Mucosa of rectum (tissue), 2 donors: ENCODE data around the gene DPF3.

Experiments
- H3K27ac ChIP-seq, 2 donors: one replicate each; pipeline ENCODE4 v1.7.0; 2013; ENCODE audit warnings: inconsistent platforms in 2 of 2, low read depth in 2 of 2, low read length in 2 of 2
- H3K27me3 ChIP-seq, 2 donors: one replicate each; pipeline ENCODE4 v1.7.0; 2013; ENCODE audit warnings: low read length in 2 of 2; ENCODE audit not compliant: control insufficient read depth in 2 of 2, insufficient read depth in 2 of 2
- H3K36me3 ChIP-seq, 2 donors: one replicate each; pipeline ENCODE4 v1.7.0; 2013; ENCODE audit warnings: low read length in 2 of 2; ENCODE audit not compliant: control insufficient read depth in 2 of 2, insufficient read depth in 2 of 2
- H3K4me1 ChIP-seq, 2 donors: one replicate each; pipeline ENCODE4 v1.7.0; 2013; ENCODE audit warnings: low read length in 2 of 2, mild to moderate bottlenecking in 1 of 2; ENCODE audit not compliant: control insufficient read depth in 2 of 2, insufficient read depth in 2 of 2
- H3K4me3 ChIP-seq, 2 donors: one replicate each; pipeline ENCODE4 v1.7.0; 2013; ENCODE audit warnings: low read length in 2 of 2
- H3K9ac ChIP-seq, 2 donors: one replicate each; pipeline ENCODE4 v1.7.0; 2013; ENCODE audit warnings: low read length in 2 of 2, low read depth in 1 of 2, mild to moderate bottlenecking in 1 of 2
- H3K9me3 ChIP-seq, 2 donors: one replicate each; pipeline ENCODE4 v1.7.0; 2013; ENCODE audit warnings: low read length in 2 of 2; ENCODE audit not compliant: control insufficient read depth in 2 of 2
- donor health status: healthy.
- donor health status: Normal muscosa, but diverticular disease.

Gene DPF3

DNA sequence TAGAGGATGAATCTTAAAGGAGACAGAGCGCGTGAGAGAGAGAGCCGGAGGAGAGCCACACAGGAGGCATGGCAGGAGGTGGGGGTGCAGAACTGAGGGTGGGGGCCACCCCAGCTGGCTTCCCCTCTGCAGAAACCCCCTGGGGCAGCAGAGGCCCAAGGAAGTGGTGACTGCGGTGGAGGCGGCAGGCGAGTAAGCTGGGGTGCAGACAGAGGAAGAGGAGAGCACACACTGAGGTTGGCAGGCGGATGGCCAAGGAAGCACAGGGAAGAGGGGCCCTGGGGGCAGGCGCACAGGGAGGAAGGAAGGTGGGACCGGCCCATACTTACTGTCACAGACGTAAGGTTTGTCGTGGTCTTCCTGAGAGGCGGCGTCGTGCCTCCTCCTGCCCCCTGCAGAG lies 179.8 kb downstream of the DPF3 start:
- Histone ChIP-seq H3K9ac (no peak overlapping the region), H3K36me3 (peaks cover 0 to 3% of the 10 kb centered on the region in 2 donors), H3K27ac (no peak overlapping the region), H3K4me3 (no peak overlapping the region), H3K4me1 (no peaks in the 10 kb centered on the region), H3K27me3 (no peaks in the 10 kb centered on the region), H3K9me3 (no peaks in the 10 kb centered on the region)

DNA sequence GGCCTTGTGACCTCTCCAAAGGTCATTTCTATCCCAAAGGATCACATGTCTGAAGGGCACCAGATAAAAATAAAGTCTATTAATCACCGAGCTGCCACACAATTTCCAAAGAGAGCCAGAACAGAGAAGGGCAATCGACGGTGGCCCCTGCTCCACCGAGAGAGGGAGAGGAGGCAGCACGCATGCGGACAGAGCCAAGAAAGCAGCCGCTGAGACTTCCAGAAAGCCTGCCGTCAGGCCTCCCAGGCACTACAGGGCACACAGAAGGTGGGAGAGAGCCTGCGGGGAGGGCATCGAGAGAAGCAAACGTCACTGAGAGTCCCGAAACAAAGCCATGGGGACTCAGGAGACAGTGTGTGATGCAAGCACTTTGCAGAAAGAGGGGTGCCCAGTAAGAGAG lies 182.0 kb downstream of the DPF3 start:
- Histone ChIP-seq H3K4me1 (no peaks in the 10 kb centered on the region), H3K36me3 (peaks cover 0 to 3% of the 10 kb centered on the region in 2 donors), H3K27me3 (no peaks in the 10 kb centered on the region), H3K9me3 (no peaks in the 10 kb centered on the region), H3K4me3 (no peak overlapping the region), H3K27ac (no peak overlapping the region), H3K9ac (no peak overlapping the region)

DNA sequence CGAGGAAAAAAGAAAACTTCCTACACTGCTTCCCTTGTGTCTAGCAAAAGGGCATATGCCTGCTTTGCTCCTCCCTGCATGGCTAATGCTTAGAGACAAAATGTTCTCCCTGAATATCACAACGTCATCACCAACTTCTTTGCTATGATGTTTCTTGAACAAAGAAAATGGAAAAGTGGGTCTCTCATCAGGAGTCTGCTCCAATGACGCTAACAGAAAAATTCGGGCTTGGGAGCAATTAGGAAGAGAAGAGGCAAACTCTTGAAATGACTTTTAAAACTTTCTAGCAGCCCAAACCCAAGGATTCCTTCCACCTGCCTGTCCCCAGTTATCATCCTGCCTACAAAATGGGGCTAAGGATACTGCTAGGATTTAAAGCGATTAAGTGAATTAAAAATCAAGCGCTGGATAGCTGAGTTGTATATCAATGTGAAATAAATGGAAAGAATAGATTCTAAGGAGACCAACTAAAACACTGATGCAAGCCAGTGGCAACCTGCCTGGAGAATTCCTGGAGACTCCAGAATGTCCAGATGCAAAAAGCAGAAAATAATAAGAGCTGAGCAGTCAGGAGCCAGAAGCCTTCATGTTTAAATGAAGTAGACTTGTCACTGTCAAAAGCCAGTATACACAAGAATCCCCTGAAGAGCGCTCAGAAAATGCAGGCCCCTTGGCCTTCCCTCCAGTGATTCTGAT lies 183.8 kb downstream of the DPF3 start:
- no peaks in the 10 kb centered on the region for H3K4me1 ChIP-seq
- H3K27ac ChIP-seq, result no peak overlapping the region
- H3K9ac ChIP-seq, result no peak overlapping the region
- no peaks in the 10 kb centered on the region for H3K27me3 ChIP-seq
- peaks cover 0 to 3% of the 10 kb centered on the region in 2 donors for H3K36me3 ChIP-seq
- no peak overlapping the region for H3K4me3 ChIP-seq
- no peaks in the 10 kb centered on the region for H3K9me3 ChIP-seq

DNA sequence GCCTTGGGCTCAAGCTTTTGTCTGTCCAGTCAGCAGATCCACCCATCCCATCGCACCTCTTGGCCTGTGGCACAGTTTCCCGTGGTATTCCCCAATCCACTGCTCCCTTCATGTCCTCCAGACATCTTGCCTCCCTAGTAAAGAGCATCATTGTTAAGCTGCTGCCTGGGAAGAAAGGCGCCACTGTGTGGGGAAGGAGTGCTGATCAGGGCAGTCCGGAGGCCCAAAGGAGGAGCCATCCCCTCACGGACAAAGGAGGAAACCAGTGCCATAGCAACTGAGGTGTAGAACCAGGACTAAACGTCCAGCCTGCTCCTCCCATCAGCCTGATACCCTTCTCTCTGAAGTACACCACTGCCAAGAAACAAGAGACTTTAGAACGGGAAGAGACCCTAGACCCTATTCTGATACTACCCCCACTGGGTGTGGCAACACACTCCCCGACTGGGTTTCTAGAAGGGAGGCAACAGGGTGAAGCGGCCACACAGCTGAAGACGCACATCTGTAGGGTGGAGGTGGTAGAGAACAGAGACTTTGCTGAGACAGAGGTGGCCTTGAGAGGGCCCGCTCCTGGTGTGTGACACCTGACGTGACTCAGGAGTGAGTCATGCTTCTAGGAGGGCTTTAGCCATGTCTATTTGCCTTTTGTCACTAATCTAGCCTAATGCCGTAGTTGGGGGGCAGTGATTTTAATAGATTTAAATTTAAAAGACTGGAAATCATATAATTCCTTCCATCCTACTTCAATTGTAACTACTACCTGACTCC lies 185.0 kb downstream of the DPF3 start:
- H3K4me3 ChIP-seq, result no peak overlapping the region
- H3K27me3 ChIP-seq, result no peaks in the 10 kb centered on the region
- H3K36me3 ChIP-seq, result no peaks in the 10 kb centered on the region
- no peak overlapping the region for H3K27ac ChIP-seq
- no peaks in the 10 kb centered on the region for H3K9me3 ChIP-seq
- no peak overlapping the region for H3K9ac ChIP-seq
- no peaks in the 10 kb centered on the region for H3K4me1 ChIP-seq

DNA sequence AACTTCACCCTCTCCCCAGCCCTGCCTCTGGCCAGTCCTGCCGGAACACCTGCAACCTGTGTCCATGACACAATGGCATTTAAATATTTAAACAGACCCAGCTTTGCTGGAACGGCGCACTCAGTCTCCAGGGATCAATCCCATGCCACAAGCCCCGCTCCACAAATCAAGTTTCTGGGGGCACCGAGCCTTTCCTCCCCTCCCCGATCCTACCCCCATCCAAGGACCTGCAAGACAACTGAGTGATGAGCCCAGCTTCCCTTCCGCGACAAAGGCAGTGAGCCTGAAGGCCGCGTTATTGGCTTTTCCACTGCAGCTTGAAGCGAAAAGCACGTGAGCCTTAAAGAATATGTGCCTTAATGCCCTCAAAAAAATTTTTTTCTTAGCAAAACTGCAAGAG lies 185.7 kb downstream of the DPF3 start:
- no peaks in the 10 kb centered on the region for H3K4me1 ChIP-seq
- no peak overlapping the region for H3K9ac ChIP-seq
- no peak overlapping the region for H3K27ac ChIP-seq
- no peaks in the 10 kb centered on the region for H3K27me3 ChIP-seq
- no peaks in the 10 kb centered on the region for H3K9me3 ChIP-seq
- no peak overlapping the region for H3K4me3 ChIP-seq
- no peaks in the 10 kb centered on the region for H3K36me3 ChIP-seq

DNA sequence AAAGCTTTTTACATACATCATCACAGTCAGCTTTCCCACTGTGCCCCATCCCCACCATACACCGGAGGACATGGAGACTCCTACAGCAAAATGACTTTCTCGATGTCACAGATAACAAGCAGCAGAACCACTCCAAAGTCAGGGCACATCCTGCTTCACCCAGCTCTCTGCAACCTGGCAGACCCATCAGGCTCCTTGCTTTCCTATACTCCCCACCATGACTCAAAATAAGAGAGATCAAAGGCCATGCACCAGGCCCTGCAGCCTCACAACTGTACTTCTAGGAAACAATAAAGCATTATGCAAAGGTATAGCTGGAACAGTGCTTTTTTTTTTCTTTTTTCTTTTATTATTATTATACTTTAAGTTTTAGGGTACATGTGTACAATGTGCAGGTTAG lies 187.4 kb downstream of the DPF3 start:
- Histone ChIP-seq H3K36me3 (no peaks in the 10 kb centered on the region), H3K4me1 (no peaks in the 10 kb centered on the region), H3K27ac (no peak overlapping the region), H3K27me3 (no peaks in the 10 kb centered on the region), H3K4me3 (no peak overlapping the region), H3K9me3 (no peaks in the 10 kb centered on the region), H3K9ac (no peak overlapping the region)

DNA sequence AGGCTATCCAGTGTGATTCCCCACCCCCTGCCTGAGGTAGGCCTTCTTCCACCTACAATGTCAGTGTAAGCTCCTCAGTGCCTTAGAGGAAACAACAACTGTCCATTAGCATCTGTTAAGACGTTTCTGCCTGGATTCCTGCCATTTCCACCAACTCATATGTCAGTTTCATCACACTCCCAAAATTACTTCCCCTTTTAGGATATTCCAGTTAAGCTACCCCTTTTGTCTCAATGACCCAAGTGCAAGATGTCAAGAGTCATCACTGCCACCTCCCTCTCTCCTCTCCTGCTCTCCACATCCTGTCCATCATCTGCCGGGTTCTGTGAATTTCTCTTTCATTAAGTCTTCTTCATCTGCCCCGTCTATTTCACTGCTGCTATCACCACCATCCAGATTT lies 189.4 kb downstream of the DPF3 start:
- Histone ChIP-seq H3K9me3 (no peaks in the 10 kb centered on the region), H3K4me1 (no peaks in the 10 kb centered on the region), H3K9ac (no peak overlapping the region), H3K27ac (no peak overlapping the region), H3K4me3 (no peak overlapping the region), H3K27me3 (no peaks in the 10 kb centered on the region), H3K36me3 (no peaks in the 10 kb centered on the region)

DNA sequence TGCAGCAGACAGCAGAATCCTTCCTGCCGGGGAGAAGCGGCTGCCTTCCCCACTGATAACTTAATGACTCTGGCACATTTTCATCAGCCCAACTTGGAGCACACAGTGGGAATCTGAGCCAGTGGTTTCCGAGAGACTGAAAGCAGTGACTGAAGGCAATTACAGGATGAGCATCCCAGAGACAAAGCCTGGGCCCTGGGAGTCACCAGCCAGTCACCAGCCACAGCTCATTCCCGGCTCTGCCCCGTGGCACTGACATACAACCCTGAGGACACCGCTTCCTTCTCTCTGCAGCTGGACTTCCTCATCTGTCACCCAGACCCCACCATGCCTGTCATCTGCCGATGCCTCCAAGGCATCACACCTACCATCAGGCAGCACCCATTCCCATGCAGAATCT lies 192.3 kb downstream of the DPF3 start:
- Histone ChIP-seq H3K27ac (no peak overlapping the region), H3K36me3 (no peaks in the 10 kb centered on the region), H3K27me3 (no peaks in the 10 kb centered on the region), H3K9ac (no peak overlapping the region), H3K4me3 (no peak overlapping the region), H3K9me3 (no peaks in the 10 kb centered on the region), H3K4me1 (no peaks in the 10 kb centered on the region)

DNA sequence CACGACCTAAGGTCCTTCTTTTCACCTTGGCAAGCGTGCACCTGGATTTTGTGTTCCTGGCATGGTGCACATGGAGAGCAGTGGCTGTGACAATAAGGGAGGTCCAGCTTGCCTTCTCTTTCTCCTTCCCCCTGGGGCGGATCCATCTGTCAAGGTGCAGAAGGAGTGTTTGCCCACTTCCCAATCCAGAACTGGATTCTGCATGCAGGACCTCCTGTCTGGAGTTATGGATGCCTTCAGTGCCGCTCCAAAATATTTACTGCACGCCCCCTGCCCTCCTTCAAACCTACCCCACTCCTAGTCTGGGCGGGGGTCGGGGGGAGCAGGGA lies 192.7 kb downstream of the DPF3 start:
- H3K9ac ChIP-seq, result no peak overlapping the region
- no peak overlapping the region for H3K27ac ChIP-seq
- H3K4me1 ChIP-seq, result no peaks in the 10 kb centered on the region
- no peaks in the 10 kb centered on the region for H3K36me3 ChIP-seq
- no peak overlapping the region for H3K4me3 ChIP-seq
- H3K9me3 ChIP-seq, result no peaks in the 10 kb centered on the region
- no peaks in the 10 kb centered on the region for H3K27me3 ChIP-seq

DNA sequence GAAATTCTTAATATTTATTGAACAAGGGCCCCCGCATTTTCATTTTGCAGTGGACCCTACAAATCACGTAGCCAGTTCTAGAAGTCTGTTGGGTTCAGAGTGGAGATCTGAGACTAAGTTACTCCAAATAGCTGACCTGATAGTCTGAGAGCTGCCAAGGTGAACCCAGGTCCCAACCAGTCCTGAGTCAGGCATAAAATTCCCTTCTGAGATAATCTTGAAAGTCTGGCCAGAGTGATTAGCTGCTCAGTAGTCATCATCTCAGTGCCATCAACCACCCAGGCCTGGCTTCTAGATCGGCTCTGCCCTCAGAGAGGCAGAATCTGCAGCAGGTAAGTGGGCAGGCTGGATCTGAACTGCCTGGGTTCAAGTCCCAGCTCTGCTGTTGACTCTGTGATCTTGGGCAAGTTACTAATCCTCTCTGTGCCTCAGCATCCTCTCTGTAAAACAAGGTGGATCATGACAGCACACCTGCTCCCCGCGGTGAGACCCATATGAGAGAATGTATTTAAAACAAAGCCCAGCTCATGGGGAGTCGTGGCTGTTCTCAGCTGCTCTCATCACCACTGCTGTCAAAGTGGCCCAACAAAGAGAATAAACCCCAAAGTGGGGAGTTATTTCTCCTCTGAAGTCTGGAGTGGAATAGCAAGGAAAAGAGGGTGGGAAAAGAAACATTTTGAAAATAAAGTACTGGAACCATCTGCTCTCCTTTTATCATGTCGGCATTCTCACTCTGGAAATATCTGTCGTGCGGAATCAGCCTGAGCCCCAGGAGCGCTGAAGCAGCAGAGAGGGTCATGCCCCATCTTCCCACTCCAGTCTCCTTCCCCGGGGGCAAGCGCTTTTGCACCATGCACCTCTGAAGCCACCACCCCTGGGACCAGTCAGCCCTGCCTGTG lies 193.3 kb downstream of the DPF3 start:
- H3K4me3 ChIP-seq, result no peak overlapping the region
- H3K4me1 ChIP-seq, result no peaks in the 10 kb centered on the region
- no peak overlapping the region for H3K9ac ChIP-seq
- H3K27me3 ChIP-seq, result no peaks in the 10 kb centered on the region
- no peaks in the 10 kb centered on the region for H3K36me3 ChIP-seq
- no peaks in the 10 kb centered on the region for H3K9me3 ChIP-seq
- no peak overlapping the region for H3K27ac ChIP-seq
